ENCODE data around the gene NDOR1.
A peak's percentile ranks its signal among the peaks of the same experiment; 100 is the strongest.
"Not testable (repeated sequence)": the region's sequence is repeated elsewhere in the genome, so short reads cannot be mapped to it uniquely, and the experiment has no call there.

The NDOR1 gene

DNA sequence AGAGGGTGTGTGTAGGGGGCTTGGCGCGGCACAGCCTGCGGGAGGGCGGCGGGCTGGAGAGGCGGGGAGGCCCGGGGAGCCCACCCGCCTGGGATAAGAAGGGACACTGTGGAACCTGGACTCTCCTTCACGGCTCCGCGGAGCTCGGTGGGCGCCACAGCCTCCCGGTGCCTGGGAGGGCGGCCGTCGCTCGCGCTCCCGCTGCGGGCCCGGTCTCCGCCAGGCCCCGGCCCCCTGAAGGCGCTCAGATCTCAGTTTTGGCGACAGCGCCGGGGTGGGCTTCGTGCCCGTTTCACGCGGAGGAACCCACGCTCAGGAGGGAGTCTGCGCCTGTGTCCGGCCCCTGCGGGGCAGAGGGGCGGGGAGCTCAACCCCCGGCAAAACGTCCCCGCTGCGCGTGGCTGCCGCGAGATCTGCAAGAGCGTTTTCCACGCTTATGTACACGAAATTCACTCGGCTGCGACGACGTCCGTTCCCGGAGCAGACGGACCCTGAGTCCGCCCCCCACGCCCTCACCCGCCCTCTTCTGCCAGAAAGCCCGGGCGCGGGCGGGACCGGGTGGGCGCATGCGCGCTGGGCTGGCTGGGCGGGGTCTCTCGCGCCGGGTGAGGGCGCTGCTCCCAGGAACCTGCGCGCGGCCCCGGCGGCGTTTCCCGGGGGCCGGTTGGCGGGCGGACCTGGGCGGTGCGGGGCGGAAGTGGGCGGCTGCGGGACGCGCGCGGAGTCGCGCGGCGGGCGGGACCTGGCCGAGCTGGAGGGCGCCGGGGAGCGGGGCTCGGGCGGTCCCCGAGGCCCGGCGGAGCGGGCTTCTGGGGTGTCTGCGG, 49.3 kb downstream of the NDOR1 start, which contains the start of gene NELFB:
NELFB (plus strand) TSS at position 704 of the 824 bp plus-strand sequence.
- peak within 1 kb of the TSS; percentile 95 for H3K4me3 ChIP-seq (ENCODE audit: control insufficient read depth, low read depth, low read length)
- TF ChIP-seq, protein P1, sequence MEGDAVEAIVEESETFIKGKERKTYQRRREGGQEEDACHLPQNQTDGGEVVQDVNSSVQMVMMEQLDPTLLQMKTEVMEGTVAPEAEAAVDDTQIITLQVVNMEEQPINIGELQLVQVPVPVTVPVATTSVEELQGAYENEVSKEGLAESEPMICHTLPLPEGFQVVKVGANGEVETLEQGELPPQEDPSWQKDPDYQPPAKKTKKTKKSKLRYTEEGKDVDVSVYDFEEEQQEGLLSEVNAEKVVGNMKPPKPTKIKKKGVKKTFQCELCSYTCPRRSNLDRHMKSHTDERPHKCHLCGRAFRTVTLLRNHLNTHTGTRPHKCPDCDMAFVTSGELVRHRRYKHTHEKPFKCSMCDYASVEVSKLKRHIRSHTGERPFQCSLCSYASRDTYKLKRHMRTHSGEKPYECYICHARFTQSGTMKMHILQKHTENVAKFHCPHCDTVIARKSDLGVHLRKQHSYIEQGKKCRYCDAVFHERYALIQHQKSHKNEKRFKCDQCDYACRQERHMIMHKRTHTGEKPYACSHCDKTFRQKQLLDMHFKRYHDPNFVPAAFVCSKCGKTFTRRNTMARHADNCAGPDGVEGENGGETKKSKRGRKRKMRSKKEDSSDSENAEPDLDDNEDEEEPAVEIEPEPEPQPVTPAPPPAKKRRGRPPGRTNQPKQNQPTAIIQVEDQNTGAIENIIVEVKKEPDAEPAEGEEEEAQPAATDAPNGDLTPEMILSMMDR (IDR thresholded peaks at IDR 0.05; ENCODE audit: control insufficient read depth, insufficient read depth, low read depth, low read length, missing control alignments) = no peak
- peak; percentile 41 for DNase-seq (ENCODE audit: low read depth)

DNA sequence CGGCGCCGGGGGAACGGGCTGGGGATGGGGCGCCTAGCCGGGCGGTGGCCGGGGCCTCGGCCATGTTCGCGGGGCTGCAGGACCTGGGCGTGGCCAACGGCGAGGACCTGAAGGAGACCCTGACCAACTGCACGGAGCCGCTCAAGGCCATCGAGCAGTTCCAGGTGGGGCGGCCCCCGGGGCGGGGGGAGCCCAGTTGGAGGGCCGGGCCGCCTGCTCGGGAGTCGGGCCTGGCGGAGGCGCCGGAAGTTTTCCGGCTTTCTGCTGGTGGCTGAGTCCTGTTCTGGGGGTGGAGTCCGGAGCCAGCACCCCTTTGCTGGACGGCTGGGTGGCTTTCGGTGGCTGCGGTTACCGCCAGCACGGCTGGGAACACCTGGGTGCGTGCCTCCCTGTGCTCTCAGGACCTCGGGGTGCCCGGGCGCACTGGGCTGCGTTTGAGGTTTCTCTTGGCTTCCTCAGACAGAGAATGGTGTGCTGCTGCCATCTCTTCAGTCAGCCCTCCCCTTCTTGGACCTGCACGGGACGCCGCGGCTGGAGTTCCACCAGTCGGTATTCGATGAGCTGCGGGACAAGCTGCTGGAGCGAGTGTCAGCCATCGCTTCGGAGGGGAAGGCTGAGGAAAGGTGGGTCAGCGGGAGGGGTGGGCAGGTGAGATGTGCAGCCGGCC, 50.1 kb downstream of the NDOR1 start:
- DNase-seq (ENCODE audit: low read depth) = no peak
- H3K4me3 ChIP-seq (ENCODE audit: control insufficient read depth, low read depth, low read length) = peak overlapping the region; percentile 95
- TF ChIP-seq, protein P1 (IDR thresholded peaks at IDR 0.05; ENCODE audit: control insufficient read depth, insufficient read depth, low read depth, low read length, missing control alignments) = no peak

DNA sequence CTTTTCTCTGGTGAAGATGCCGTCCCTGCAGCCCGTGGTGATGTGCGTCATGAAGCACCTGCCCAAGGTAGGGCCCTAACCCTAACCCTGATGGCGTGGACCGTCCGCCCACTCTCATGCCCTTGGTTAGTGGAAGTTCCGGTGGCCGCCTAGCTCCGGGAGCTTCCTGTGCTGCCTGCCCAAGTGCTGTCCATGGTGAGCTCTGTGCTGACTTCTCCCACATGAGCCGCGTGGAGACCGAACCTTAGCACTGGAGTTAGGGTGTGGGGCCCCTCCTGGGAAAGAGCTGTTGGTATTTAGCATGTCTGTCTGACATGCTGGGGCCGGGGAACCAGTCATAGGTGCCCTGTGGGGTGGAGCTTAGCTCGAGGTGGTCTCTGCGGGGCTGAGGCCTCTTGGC, 50.9 kb downstream of the NDOR1 start:
- DNase-seq (ENCODE audit: low read depth) = no peak
- TF ChIP-seq, protein P1 (IDR thresholded peaks at IDR 0.05; ENCODE audit: control insufficient read depth, insufficient read depth, low read depth, low read length, missing control alignments) = no peak
- peak overlapping the region; percentile 95 for H3K4me3 ChIP-seq (ENCODE audit: control insufficient read depth, low read depth, low read length)

DNA sequence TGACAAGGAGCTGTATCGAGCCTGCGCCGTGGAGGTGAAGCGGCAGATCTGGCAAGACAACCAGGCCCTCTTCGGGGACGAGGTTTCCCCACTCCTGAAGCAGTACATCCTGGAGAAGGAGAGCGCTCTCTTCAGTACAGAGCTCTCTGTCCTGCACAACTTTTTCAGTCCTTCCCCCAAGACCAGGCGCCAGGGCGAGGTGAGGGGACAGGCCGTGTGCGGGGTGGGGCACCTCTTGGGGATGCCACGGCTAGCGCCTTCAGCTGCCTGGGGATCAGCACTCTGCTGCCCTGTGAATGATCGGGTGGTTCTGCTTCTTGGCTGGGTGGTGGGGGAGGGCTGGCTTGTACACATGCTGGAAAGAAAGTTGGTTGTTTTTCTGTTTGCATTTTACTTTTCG, 51.4 kb downstream of the NDOR1 start:
- TF ChIP-seq, protein P1 (IDR thresholded peaks at IDR 0.05; ENCODE audit: control insufficient read depth, insufficient read depth, low read depth, low read length, missing control alignments) = no peak
- H3K4me3 ChIP-seq (ENCODE audit: control insufficient read depth, low read depth, low read length) = no peak overlapping the region; the same call in 1 of the 2 replicates
- no peak for DNase-seq (ENCODE audit: low read depth)

DNA sequence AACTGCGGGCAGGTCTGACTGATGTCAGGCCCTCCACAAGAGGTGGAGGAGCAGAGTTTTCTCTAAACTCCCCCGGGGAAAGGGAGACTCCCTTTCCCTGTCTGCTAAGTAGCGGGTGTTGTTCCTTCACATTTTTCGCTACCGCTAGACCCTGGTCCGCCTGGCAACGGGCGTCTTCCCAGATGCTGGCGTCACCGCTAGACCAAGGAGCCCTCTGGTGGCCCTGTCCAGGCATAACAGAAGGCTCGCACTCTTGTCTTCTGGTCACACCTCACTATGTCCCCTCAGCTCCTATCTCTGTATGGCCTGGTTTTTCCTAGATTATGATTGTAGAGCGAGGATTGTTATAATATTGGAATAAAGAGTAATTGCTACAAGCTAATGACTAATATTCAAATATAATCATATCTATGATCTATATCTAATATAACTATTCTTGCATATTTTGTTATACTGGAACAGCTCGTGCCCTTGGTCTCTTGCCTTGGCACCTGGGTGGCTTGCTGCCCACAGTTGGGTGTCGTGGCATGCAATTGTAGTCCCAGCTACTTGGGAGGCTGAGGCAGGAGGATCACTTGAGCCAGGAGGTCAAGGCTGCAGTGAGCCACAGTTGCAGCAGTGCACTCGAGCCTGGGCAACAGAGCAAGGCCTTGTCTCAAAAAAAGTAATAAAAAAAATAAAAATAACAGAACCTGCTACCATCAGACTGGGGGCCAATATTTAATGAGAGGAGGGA, 56.8 kb downstream of the NDOR1 start:
- not testable (repeated sequence) for H3K4me3 ChIP-seq (ENCODE audit: control insufficient read depth, low read depth, low read length); DNase-seq (ENCODE audit: low read depth)
- TF ChIP-seq, protein P1 (IDR thresholded peaks at IDR 0.05; ENCODE audit: control insufficient read depth, insufficient read depth, low read depth, low read length, missing control alignments) = peak; percentile 50

DNA sequence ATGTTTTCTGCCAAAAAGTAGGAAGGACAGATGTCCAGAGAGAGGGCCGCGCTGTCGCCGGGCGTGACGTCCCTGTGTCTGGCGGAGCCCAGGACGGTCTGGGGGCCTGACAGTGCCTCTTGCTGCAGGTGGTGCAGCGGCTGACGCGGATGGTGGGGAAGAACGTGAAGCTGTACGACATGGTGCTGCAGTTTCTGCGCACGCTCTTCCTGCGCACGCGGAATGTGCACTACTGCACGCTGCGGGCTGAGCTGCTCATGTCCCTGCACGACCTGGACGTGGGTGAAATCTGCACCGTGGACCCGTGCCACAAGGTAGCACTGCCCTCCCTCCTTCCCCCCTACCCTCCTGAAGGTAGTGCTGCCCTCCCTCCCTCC, 57.4 kb downstream of the NDOR1 start:
- no peak overlapping the region for H3K4me3 ChIP-seq (ENCODE audit: control insufficient read depth, low read depth, low read length)
- no peak for DNase-seq (ENCODE audit: low read depth)
- TF ChIP-seq, protein P1 (IDR thresholded peaks at IDR 0.05; ENCODE audit: control insufficient read depth, insufficient read depth, low read depth, low read length, missing control alignments) = no peak

All from AG09309 (cell line).